ENCODE data around the gene DLX2.

GRCh38 chr2:172101821-172102390 lies 794 bp downstream of the DLX2 start:
- TF ChIP-seq CTCF (IDR thresholded peaks at IDR 0.05) (no peak), POLR2AphosphoS5 (IDR thresholded peaks at IDR 0.05; ENCODE audit: low read depth, low read length) (no peak), SIN3A (IDR thresholded peaks at IDR 0.05; ENCODE audit: borderline replicate concordance, insufficient read depth, low read depth, low read length) (no peak), REST (IDR thresholded peaks at IDR 0.05; ENCODE audit: insufficient read depth in 1 of 2, low read depth in 2 of 2, low read length in 1 of 2) (no peak), TCF7L2 (IDR thresholded peaks at IDR 0.05; ENCODE audit: low read depth, low read length) (no peak)
